GM19455 (cell line): ENCODE data around the gene HAUS5.
"Not testable (repeated sequence)": the region's sequence is repeated elsewhere in the genome, so short reads cannot be mapped to it uniquely, and the experiment has no call there.

ENCODE experiments used
- ATAC-seq: cut with Tn5 transposase; IDR thresholded peaks from one replicate; pipeline ENCODE4 v1.9.1; 2021; ENCODE audit not compliant: unreplicated experiment

HAUS5 gene

GRCh38 chr19:35642312-35642711 is 29.8 kb downstream of the HAUS5 start:
- ATAC-seq = no peak

- ATAC-seq = no peak
These were observed 30.3 kb downstream of the HAUS5 start for GRCh38 chr19:35642798-35643254.

- ATAC-seq = peak; percentile 45
These were observed 31.0 kb downstream of the HAUS5 start for GRCh38 chr19:35643255-35644205.

GRCh38 chr19:35644206-35644986 is 31.9 kb downstream of the HAUS5 start:
- ATAC-seq = peak; percentile 59

GRCh38 chr19:35644987-35645679 is 32.6 kb downstream of the HAUS5 start:
- ATAC-seq = no peak

GRCh38 chr19:35645680-35646511 is 33.4 kb downstream of the HAUS5 start:
- no peak for ATAC-seq

GRCh38 chr19:35648017-35648961 is 35.8 kb downstream of the HAUS5 start, which contains the start of gene COX6B1:
Gene COX6B1, plus strand, starts transcription at chr19:35648323. Its CDS starts 2,921 bp downstream, at chr19:35651244.
- peak; percentile 56 for ATAC-seq

- no peak for ATAC-seq
These were observed 38.0 kb downstream of the HAUS5 start for GRCh38 chr19:35650581-35650980.

GRCh38 chr19:35654828-35655227 is 42.3 kb downstream of the HAUS5 start:
- ATAC-seq = not testable (repeated sequence)

- no peak for ATAC-seq
These were observed 43.1 kb downstream of the HAUS5 start for GRCh38 chr19:35655600-35655999.

GRCh38 chr19:35656700-35657099 is 44.2 kb downstream of the HAUS5 start:
- ATAC-seq = no peak

GRCh38 chr19:35657904-35658700 is 45.6 kb downstream of the HAUS5 start:
- no peak for ATAC-seq

GRCh38 chr19:35661995-35662340 is 49.4 kb downstream of the HAUS5 start:
- ATAC-seq = no peak

GRCh38 chr19:35663981-35664380 is 51.4 kb downstream of the HAUS5 start:
- ATAC-seq = no peak

- no peak for ATAC-seq
These were observed 52.6 kb downstream of the HAUS5 start for GRCh38 chr19:35665157-35665556.

GRCh38 chr19:35665604-35666003 is 53.1 kb downstream of the HAUS5 start:
- ATAC-seq = no peak

GRCh38 chr19:35666251-35666913 is 53.8 kb downstream of the HAUS5 start, which contains the start of gene UPK1A:
Gene UPK1A, plus strand, starts transcription at chr19:35666517. Its CDS starts 296 bp downstream, at chr19:35666813.
- ATAC-seq = no peak

- ATAC-seq = no peak
These were observed 57.0 kb downstream of the HAUS5 start for GRCh38 chr19:35669566-35669965.
